ENCODE data around the gene ALX4.

The ALX4 gene

GRCh38 chr11:44304091-44305025 is 5.6 kb downstream of the ALX4 start:
- peaks cover 99% of the 10 kb centered on the region for H3K27me3 Mint-ChIP-seq
- H3K9me3 Mint-ChIP-seq, result no peaks in the 10 kb centered on the region
- H3K4me1 Mint-ChIP-seq, result peaks cover 40% of the 10 kb centered on the region
- no peak for ATAC-seq
- no peaks in the 10 kb centered on the region for H3K36me3 Mint-ChIP-seq
- peak overlapping the region; percentile 71 for H3K27ac Mint-ChIP-seq
- peak overlapping the region; percentile 48 for H3K4me3 Mint-ChIP-seq

DNA sequence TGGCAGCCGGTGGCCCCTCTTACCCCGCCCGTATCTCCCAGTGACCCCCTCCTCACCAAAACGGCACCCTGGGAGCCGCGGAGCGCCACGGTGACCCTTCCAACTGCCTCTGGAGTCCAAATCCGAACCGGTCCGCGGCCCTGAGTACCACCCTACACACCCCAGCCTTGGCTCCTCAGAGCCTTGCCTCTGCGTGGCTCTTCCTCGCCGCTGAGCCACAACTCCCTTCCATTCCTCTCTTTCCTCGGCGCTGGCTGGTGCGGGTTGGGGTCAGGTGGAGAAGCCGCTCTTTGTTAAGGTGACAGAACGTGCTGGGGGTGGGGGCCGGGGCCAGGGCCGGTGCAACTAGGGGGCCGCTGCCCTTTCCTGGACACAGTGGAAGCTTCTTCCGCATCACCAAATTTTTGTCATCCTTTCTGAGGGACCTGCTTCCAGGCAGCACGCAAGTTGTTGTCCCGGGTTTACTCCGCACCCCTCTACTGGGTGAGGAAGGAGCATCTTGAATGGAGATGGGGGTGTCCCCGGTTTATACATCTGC is 6.5 kb downstream of the ALX4 start:
- no peaks in the 10 kb centered on the region for H3K9me3 Mint-ChIP-seq
- H3K27me3 Mint-ChIP-seq, result peaks cover 98% of the 10 kb centered on the region
- no peak overlapping the region for H3K27ac Mint-ChIP-seq
- peaks cover 36% of the 10 kb centered on the region for H3K4me1 Mint-ChIP-seq
- H3K4me3 Mint-ChIP-seq, result no peak overlapping the region
- H3K36me3 Mint-ChIP-seq, result no peaks in the 10 kb centered on the region
- no peak for ATAC-seq

GRCh38 chr11:44301564-44302271 is 8.2 kb downstream of the ALX4 start:
- H3K27me3 Mint-ChIP-seq, result peaks cover 98% of the 10 kb centered on the region
- no peak for ATAC-seq
- peaks cover 35% of the 10 kb centered on the region for H3K4me1 Mint-ChIP-seq
- no peaks in the 10 kb centered on the region for H3K9me3 Mint-ChIP-seq
- H3K4me3 Mint-ChIP-seq, result no peak overlapping the region
- no peak overlapping the region for H3K27ac Mint-ChIP-seq
- no peaks in the 10 kb centered on the region for H3K36me3 Mint-ChIP-seq

GRCh38 chr11:44300844-44301563 is 8.9 kb downstream of the ALX4 start:
- ATAC-seq, result no peak
- Mint-ChIP-seq H3K4me3 (no peak overlapping the region), H3K4me1 (peaks cover 28% of the 10 kb centered on the region), H3K36me3 (no peaks in the 10 kb centered on the region), H3K9me3 (no peaks in the 10 kb centered on the region), H3K27me3 (peaks cover 98% of the 10 kb centered on the region), H3K27ac (no peak overlapping the region)

DNA sequence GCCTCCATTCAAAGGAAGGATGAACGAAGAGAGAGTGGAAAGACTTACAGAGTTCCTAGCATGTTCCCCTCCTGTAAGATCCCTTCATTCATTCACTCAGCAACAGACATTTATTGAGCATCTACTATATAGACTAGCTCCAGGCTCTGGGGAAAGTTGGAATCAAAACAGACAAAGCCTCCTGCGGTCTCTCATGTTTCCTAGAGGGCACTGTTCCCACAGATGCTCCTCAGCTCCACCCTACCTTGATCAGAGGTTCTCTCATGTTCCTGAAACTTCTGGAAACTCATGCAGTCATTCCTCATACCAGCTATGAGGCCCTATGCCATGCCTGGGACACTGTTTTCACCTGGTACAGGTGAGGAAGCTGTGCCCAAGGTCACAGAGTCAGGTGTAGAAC is 11.1 kb downstream of the ALX4 start:
- Mint-ChIP-seq H3K9me3 (no peaks in the 10 kb centered on the region), H3K4me1 (peaks cover 9% of the 10 kb centered on the region), H3K27me3 (peaks cover 79% of the 10 kb centered on the region), H3K4me3 (no peak overlapping the region), H3K27ac (no peak overlapping the region), H3K36me3 (no peaks in the 10 kb centered on the region)
- ATAC-seq, result no peak

DNA sequence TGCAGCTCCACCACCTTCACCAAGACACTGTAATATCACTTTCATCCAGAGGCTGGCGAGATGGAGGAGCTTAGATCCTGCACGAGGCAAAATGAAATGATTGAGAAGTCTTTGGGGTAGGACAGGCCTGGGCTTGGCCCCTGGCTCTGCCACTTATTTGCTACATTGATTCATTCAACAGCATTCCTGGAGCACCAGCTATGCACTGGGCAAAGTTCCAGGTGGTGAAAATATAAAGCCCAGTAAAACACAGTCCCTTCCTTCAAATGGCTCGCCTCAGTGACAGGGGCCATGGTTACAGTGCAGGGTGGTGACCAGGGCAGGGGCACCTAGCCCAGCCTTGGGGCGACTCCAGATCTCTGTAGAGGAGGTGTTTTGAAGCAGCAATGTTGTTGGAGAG is 19.7 kb downstream of the ALX4 start:
- H3K36me3 Mint-ChIP-seq, result no peaks in the 10 kb centered on the region
- peaks cover 29% of the 10 kb centered on the region for H3K27me3 Mint-ChIP-seq
- H3K4me1 Mint-ChIP-seq, result no peaks in the 10 kb centered on the region
- H3K4me3 Mint-ChIP-seq, result no peak overlapping the region
- ATAC-seq, result no peak
- no peaks in the 10 kb centered on the region for H3K9me3 Mint-ChIP-seq
- no peak overlapping the region for H3K27ac Mint-ChIP-seq

DNA sequence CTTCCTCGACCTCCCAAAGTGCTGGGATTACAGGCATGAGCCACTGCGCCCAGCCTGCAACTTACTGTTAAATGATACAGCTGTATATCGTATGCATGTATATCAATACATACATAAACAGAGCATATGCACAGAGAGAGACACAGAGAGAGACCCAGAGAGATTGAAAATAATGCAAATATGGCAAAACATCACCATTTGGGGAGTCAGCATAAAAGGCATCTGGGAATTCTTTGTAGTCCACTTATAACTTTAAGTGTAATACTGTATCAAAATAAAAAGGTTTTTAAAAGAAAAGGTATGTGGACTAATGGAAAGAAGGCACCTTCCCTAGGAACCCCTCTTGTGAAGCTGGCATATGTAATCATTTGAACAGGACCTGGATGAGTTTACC is 21.8 kb downstream of the ALX4 start:
- Mint-ChIP-seq H3K4me1 (no peaks in the 10 kb centered on the region), H3K4me3 (no peak overlapping the region), H3K36me3 (no peaks in the 10 kb centered on the region), H3K9me3 (no peaks in the 10 kb centered on the region), H3K27me3 (peaks cover 28% of the 10 kb centered on the region), H3K27ac (no peak overlapping the region)
- ATAC-seq, result no peak

- no peak overlapping the region for H3K4me3 Mint-ChIP-seq
- H3K36me3 Mint-ChIP-seq, result no peaks in the 10 kb centered on the region
- no peak overlapping the region for H3K27ac Mint-ChIP-seq
- H3K27me3 Mint-ChIP-seq, result peaks cover 21% of the 10 kb centered on the region
- no peaks in the 10 kb centered on the region for H3K9me3 Mint-ChIP-seq
- ATAC-seq, result no peak
- no peaks in the 10 kb centered on the region for H3K4me1 Mint-ChIP-seq
These were observed 23.0 kb downstream of the ALX4 start for GRCh38 chr11:44286911-44287310.

GRCh38 chr11:44286268-44286880 is 23.6 kb downstream of the ALX4 start:
- Mint-ChIP-seq H3K36me3 (no peaks in the 10 kb centered on the region), H3K27ac (no peak overlapping the region), H3K4me1 (no peaks in the 10 kb centered on the region), H3K9me3 (no peaks in the 10 kb centered on the region), H3K27me3 (peaks cover 26% of the 10 kb centered on the region), H3K4me3 (no peak overlapping the region)
- peak; percentile 63 for ATAC-seq

- H3K4me1 Mint-ChIP-seq, result no peaks in the 10 kb centered on the region
- H3K4me3 Mint-ChIP-seq, result no peak overlapping the region
- H3K9me3 Mint-ChIP-seq, result no peaks in the 10 kb centered on the region
- peaks cover 31% of the 10 kb centered on the region for H3K27me3 Mint-ChIP-seq
- no peak overlapping the region for H3K27ac Mint-ChIP-seq
- no peaks in the 10 kb centered on the region for H3K36me3 Mint-ChIP-seq
- ATAC-seq, result no peak
These were observed 24.2 kb downstream of the ALX4 start for GRCh38 chr11:44285756-44286155.

- H3K27me3 Mint-ChIP-seq, result peaks cover 31% of the 10 kb centered on the region
- no peaks in the 10 kb centered on the region for H3K4me1 Mint-ChIP-seq
- ATAC-seq, result no peak
- no peaks in the 10 kb centered on the region for H3K36me3 Mint-ChIP-seq
- H3K4me3 Mint-ChIP-seq, result no peak overlapping the region
- no peak overlapping the region for H3K27ac Mint-ChIP-seq
- no peaks in the 10 kb centered on the region for H3K9me3 Mint-ChIP-seq
These were observed 27.3 kb downstream of the ALX4 start for GRCh38 chr11:44282620-44283019.

DNA sequence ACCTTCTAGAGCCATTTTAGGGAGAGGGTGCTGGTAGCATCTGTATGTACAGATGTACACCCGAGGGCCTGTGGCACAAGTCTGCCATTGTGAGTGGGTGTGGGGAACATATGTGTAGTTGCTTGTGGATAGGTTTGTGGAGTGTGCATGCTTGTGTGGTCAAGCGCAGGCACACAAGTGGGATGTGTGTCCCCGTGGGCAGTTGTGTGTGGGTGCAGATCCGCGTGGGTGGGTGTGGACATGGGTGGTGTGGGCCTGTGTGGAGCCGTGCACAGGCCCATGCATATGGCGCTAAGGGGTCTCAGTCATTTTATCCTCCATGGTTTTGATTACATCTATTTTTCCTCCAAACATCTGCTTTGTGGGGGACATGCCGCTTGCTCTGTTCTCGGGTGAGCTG is 28.8 kb downstream of the ALX4 start:
- Mint-ChIP-seq H3K27me3 (peaks cover 25% of the 10 kb centered on the region), H3K27ac (no peak overlapping the region), H3K36me3 (no peaks in the 10 kb centered on the region), H3K9me3 (no peaks in the 10 kb centered on the region), H3K4me1 (no peaks in the 10 kb centered on the region), H3K4me3 (no peak overlapping the region)
- no peak for ATAC-seq

DNA sequence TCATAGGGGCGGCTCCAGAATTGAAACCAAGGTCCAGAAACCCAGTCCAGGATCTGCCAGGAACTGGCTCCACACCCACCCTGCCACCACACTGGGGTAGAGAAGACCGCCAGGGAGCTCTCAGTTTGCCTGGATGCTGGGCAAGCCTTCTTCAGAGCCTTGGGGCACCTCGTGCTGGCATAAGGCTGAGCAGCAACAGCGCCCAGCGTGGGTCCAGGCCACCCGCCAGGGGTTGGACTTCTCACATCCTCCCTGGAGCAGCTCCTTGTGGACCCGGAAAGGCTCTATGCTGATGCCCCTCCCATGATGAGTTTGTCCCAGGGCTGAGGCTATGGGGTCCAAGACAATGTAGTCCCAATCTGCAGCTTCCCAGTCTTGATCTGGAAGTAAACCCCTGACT is 29.7 kb downstream of the ALX4 start:
- Mint-ChIP-seq H3K4me1 (no peaks in the 10 kb centered on the region), H3K4me3 (no peak overlapping the region), H3K36me3 (no peaks in the 10 kb centered on the region), H3K27me3 (peaks cover 23% of the 10 kb centered on the region), H3K9me3 (no peaks in the 10 kb centered on the region), H3K27ac (no peak overlapping the region)
- ATAC-seq, result no peak

DNA sequence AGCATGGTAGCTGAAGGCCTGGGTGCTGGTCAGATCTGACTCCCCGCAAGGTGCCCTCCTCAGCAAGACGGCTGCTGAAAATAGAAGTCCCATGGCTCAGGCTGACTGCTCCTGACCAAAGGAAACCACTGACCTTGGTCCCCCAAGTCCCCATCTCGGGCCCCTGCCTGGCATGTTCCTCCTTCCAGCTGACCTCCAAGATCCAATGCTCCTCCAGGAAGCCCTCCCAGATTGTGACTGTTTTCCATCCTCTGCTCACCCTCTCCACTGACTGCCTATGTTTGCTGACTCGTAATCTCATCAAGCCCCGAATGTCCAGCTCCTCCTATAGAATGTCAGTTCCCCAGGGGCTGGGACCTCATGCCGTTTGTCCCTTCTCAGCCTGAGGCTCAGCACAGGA is 30.5 kb downstream of the ALX4 start:
- no peak for ATAC-seq
- no peak overlapping the region for H3K4me3 Mint-ChIP-seq
- no peaks in the 10 kb centered on the region for H3K36me3 Mint-ChIP-seq
- H3K27me3 Mint-ChIP-seq, result peaks cover 23% of the 10 kb centered on the region
- no peak overlapping the region for H3K27ac Mint-ChIP-seq
- H3K9me3 Mint-ChIP-seq, result no peaks in the 10 kb centered on the region
- H3K4me1 Mint-ChIP-seq, result no peaks in the 10 kb centered on the region
